Ureter (tissue), 1 donor: Measurements from ENCODE around the gene ALG12. TPM values are rescaled to one million over a fixed set of nuclear protein-coding genes. Genes with fewer than 3 reads are reported as not detected.

Source experiments
- DNase-seq: peaks from one replicate; pipeline ENCODE4 v3.0.0-alpha.2; 2020; ENCODE audit warnings: low spot score
- total RNA-seq: library from RNA; stranded (reverse); gene quantifications from one replicate; pipeline ENCODE4 v1.2.4, GENCODE V29; 2023
- donor health status: DM: yes; HTN: yes; CAD: no.

Gene ALG12
- total RNA-seq, 1 donor from 2014 or later: 20.5 TPM

DNA sequence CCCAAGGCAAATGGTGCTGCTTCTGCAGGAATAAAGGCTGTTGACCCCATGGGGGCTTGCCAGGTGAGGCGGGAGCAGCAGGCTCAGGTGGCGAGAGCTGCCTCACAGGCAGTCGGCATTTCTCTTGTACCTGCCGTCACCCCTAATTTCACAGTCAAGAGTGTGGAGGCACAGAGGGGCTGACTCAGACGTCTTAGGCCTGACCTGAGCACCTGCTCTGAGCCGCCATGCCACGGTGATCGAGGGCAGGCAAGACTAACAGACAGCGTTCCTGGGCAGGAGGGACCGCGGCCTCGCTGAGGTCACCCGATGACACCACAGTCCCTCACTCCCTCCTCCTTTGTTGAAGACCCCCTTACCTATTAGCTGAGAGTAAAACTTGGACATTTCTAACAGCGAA lies 5.2 kb downstream of the ALG12 start:
- DNase-seq: no peak

DNA sequence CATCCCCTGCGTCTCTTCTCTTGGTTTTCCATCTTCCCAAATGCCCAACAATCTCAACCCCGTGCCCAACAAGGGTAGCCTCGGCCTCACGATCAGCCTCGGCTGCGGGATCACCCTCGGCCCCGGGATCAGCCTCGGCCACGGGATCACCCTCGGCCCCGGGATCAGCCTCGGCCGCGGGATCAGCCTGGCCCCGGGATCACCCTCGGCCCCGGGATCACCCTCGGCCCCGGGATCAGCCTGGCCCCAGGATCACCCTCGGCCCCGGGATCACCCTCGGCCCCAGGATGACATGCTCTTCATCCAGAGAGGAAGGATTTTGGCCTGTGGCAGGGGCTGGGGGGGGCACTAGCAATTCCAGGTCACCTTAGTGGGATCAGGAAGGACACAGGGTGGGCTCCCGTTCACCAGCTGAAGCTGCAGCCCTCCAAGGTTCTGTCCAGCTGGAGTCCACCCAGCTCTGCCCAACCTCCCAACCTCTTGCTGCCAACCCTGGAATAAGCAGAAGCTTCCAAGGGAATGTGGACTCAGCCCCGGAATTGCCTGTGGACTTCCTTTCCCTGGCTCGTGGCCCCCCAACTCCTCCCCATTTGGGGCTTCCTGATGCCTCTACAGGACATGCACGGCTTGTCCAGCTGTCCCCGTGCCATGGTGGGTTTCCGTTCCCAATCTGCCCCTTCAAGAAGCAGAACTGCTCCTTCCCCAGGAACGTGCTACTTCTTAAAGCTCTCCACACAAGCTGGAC lies 6.2 kb downstream of the ALG12 start:
- DNase-seq: no peak

DNA sequence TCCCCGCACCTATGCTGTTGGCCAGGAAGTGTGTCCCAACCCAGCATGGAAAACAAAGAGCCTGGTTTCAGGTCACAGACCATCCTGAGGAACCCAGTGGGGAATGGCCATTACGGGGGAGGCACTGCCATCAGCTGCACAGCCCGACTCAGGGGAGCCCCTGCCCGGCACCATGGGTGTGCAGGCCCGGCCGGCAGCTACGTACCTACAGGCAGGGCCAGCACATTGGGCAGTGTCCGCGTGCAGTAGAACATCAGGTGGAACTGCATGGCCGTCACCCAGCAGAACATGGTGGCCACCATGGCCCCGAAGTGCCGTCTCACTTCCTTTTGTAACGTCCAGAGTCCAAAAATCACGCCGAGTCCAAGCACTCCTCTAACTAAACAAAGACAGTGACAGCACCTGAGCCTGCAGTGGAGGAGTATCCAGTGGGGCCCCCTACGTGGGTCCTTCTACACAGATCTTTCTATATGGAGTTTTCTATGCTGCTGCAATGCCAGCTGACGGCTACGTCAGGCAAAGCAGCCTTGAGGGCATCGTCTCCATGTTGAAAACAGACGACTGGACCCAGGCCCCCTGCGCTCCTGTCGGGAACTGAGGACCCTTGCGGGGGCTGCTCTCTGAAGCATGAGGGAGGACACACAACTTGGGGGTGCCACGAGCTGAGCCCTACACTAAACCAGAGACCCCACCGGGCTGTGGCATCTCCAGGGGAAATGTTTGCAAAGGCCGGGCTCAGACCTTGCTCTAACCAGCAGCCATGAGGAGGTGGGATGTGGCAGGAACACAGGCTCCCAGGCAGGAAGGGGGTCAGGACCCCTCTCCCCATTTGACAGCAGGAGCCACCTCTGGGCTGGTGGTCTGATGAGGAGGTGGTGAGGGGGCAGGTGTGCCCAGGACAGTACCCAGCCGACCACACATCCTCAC lies 7.7 kb downstream of the ALG12 start:
- DNase-seq: no peak

DNA sequence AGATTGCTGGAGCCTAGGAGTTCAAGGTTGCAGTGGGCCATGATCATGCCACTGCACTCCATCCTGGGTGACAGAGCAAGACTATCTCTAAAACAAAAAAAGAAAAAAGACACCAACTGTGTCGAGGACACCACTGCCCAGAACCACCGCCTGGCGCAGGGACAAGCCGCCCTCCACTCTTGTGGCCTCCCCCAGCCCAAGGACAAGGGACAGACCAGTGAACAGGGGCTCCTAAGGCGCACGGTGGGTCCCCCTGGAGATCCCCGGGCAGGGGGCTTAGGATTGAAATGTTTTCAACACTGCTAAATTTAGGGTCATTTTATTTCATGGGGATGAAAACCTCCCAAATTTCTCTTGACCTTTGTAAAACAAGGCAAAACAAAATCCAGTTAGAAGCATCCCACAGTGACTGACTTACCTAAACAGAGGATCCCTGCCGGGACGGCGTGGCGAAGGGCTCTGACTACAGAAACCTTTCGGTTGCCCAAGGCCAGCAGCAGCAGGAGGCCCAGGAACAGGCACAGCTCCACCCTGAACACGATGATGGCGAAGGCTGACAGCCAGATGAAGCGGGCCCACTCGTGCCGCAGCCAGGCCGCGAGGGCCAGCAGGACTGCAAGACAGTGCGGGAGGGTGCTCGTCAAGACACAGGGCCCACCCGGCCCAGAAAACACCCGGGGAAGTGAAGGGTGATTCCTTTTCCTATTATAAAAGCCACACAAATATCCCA lies 8.6 kb downstream of the ALG12 start:
- DNase-seq: no peak

DNA sequence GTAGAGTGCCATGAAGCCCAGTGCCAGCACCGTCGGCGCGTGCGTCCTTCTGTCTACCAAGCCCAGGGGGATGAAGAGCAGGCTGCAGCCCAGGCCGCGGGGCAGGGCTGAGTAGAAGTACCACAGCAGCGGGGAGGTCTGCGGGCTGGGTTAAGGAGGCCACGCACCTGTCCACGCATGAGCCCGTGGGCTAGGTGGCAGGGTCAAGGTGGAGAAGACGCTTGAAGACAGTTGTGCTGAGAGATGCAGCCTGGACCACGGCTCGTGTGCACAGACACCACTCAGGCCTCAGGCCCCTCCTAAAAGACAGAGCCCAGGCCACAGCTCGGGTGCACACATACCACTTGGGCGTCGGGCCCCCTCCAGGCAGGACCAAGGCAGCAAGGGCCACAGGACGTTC lies 10.4 kb downstream of the ALG12 start:
- DNase-seq: no peak

DNA sequence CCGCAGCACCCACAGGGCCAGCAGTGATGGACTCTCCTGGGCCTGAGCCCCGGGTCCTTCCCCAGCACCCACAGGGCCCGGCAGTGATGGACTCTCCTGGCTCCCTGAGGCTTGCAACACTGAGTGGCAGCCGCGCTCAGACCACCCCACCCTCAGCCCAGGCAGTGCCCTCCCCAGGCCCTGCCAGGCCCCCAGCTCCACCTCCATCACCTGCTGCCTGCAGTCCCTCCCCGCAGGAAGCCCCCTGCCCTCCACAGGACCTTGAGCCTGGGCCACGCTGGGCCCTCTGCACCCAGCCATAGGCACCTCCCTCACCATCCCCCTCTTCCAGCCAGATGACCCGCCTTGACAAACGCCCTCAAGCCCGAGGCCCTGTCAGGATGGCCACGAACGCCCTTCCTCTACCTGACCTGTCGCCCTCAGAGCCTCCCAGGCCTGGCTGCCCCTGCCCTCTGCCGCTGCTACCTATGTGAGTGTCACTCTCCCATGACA lies 11.4 kb downstream of the ALG12 start:
- DNase-seq: no peak

DNA sequence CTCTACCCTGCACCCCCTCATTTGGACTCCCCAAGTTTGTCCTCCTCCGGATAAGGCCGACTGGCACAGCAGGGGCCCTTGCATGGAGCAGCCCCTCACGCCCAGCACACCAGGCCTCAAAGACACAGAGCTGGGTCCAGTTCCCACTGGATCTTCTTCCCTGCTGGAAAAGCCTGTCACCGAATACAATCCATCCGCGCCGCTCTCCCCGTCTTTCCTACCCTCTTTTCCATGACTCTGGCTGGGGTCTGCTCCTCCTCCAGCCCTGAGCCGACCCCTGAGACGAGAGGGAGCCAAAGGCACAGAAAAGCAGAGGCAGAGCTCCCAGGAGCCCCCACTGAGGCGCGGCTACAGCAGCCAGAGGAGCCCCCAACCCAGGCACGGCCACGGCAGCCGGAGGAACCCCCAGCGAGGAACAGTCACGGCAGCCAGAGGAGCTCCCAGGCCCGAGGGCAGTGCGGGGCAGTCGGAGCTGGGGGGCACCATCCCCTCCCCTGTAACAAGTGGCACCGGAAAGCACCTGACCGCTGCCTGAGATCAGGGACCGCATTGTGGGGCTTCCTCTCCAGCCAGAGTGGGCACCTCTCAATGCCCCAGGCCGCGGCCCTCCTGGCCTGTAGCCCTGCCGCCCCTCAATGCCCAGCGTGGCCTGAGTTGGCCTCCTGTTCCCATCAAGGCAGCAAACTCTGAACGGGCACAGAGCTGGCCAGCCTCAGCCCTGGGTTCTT lies 12.0 kb downstream of the ALG12 start:
- no peak for DNase-seq

DNA sequence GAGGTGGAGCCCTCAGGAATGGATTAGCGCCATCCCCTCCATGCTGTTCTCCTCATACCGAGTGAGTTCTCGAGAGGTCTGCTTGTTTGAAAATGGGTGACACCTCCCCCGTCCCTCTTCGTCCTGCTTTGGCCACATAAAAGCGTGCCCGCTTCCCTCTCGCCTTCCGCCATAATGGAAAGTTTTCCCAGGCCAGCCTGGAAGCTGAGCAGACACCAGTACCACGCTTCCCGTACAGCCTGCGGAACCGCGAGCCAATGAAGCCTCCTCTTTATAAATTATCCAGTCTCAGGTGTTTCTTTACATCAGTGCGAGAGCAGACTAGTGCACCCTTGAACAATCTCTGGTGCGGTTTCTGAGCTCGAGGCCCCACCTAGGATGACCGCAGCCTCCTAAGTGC lies 12.8 kb downstream of the ALG12 start:
- DNase-seq: no peak

DNA sequence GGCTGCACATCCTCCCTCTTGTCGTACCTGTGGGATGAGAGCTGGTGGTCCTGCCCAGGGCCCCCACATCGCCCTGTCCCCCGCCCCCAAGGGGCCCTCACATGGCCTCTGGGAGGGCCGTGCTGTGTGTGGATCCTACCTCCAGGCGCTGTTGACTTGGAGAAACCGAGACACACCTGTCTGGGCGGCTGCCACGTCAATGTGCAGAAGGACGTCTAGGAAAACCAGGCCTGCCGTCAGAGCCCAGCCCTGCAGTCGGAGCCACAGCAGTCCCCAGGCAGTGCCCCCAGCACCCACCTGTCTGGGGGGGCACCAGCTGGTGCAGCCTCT lies 14.2 kb downstream of the ALG12 start:
- DNase-seq: no peak

DNA sequence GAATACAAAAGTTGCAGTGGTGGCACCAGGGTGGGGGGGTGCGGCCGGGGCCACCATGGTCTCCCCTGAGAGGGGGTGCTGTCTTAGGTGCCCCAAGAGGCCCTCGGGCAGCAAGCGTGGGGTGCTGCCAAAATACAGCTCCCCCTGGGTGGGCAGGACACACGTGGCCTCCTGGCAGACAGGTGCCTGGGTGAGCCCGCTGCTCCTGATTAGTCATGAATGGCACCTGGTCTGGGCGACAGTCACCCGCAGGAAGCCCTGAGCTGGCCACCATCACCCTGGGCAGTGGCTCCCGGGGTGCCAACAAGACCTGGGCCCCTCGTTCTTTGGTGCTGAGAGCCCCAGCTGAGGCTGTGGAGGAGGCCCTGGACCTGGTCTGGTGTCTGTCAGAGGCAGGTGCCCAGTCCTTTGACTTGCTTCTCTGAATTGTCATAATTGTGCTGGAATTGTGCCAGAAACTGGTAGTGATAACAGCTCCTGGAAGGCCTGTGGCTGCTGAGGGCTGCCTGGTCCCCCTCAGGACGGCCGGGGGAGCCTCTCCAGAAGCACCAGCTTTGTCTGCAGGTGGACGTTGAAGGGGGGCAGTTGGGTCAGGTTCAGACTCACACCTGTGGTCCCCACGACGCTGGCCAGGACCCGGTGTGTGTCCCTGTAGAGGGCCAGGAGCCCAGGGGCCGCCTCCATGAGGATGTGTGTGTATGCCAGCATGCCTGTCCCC lies 14.8 kb downstream of the ALG12 start:
- DNase-seq: no peak

DNA sequence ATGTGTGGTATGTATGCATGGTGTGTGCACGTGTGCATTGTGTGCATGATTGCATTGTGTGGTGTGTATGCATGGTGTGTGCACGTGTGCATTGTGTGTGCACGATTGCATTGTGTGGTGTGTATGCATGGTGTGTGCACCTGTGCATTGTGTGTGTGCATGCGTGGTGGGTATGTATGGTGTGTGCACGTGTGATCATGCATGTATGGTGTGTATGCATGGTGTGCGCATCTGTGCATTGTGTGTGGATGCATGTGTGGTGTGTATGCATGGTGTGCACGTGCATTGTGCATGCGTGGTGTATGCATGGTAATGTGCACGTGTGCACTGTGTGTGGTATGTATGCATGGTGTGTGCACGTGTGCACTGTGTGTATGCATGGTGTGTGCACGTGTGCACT lies 16.8 kb downstream of the ALG12 start:
- DNase-seq: no peak

DNA sequence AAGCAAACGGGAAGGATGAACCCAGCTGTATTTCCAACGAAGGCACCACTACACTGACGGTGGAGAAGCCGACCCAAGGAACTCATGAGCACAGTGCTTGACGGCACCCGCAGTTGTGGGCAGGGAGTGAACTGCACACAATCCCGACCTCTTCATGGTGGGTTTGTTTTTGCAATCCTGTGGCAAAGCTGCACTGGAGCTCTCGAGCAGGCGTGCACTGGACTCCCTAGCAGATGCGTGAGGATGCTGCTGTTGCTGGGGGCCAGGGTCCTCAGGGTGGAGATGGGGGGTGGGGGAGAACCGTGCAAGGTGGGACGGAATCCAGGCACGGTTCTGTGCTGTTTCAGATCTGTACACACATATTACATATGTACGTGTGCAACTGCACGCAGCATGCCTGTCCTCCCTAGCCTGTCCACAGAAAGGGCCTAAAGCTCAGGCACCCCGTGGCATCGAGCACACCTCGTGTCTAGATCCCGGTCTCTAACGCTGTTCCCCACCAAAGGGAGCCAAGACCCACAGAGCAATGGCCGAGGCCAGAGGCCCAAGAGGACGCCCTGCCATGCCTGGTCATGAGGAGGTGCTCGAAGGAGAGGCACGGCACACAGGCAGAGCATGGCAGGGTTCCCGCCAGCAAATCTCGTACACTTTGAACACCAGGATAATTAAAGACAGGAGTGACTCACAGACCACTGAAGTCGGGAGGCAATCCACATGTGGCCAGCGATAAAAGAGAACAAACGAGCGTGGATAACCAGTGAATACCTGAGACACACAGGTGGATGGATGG lies 17.6 kb downstream of the ALG12 start:
- DNase-seq: no peak

DNA sequence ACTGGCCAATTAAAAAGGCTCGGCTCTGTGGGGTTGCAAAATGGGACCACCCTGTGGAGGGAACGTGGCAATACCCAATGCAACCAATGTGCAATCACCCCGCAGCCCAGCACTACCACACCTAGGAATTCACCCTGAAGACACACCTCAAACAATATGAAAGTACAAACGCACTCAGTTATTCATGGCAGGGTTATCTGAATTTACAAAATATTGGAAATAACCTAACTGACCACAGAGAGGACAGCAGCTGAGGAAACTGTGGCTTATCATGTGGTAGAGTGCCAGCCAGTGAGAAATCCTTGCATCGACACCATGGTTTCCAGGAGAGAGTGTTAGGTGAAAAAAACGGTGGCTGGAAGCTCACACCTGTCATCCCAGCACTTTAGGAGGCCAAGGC lies 18.7 kb downstream of the ALG12 start:
- no peak for DNase-seq

DNA sequence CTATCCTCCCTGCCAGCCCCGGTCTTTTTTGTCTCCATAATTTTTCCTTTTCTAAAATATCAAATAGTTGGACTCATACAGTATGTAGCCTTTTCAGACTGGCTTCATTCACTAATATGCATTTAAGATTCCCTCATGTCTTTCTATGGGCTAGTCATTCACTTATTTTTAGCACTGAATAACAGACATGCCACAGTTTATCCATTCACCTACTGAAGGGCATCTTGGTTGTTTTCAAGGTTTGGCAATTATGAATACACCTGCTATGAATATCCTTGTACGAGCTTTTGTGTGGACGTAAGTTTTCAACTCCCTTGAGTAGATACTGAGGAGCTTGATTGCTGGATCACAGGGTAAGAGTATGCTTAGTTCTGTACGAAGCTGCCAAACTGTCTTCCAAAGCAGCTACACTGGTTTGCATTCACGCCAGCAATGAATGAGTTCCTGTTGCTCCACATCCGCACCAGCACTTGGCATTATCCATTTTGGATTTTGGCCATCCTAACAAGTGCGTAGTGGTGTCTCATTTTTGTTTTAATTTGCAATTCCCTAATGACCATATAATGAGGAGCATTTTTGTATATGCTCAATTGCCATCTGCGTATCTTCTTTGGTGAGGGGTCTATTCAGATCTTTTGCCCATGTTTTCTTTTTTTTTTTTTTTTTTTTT lies 21.1 kb downstream of the ALG12 start:
- no peak for DNase-seq

DNA sequence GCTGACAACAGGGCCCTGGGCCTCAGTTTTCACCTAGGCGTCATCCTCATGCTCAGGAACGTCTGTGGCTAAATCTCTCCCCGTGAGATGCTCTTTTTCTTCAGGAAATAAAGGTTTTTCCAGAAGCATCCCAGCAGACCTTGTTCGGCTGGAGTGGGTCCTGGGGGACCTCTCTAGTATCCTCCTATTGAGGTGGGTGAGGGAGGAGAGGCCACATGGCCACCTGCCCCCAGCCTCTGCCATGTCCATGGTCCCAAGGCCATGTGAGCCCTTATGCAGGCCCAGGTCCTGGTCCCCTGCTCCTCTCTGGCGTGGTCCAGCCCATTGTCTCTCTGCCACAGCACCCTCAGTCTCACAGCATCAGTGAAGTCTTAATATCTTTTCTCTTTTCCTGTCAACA lies 22.0 kb downstream of the ALG12 start:
- DNase-seq: no peak

DNA sequence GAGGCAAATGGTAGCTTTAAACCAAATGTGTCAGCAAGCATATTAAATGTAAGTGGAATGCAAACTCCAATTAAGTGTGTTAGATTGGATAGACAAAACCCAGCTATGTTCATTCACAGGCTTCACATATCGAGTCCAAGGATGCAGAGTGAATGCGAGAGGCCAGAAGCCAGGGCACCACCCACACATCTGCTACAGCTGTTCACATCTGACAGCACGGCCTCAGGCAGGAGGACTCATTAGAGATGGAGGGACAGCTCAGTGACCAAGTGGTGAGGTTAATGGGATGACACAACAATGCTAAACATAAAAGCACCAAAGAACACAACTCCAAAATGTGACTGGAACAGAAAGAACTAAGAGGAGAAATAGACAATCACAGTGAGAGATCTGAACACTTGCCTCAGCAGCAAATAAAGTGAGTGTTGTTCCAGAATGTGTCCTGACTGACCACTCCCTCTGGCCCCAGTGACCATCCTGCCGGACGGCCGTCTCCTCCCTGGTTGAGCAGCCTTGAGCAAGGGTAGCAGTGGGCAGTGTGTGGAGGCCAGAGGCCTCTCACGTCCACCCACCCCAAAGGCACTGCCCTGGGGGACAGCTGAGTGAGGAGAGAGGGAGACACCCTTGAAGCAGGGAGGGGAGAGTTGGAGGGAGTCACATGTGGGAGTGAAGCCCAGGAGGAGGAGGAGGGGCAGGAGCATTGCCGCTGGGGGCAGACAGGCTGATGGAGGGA lies 23.8 kb downstream of the ALG12 start:
- no peak for DNase-seq

DNA sequence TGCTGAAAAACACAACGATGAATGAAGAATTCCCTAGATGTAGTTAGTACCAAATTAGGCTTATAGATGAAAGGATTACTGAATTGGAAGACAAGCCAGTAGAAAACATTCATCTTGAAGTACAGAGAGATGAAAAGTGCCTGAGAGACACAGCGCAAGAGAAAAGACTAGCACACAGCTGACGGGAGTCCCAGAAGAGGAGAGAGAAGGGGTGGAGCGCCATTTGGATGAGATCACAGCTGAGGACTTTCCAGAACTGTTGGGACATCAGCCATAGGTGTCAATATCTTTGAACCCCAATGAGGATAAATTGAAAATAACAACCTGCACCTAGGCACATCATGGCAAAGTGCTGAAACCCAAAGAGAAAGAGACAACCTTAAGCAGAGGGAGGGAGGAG lies 25.2 kb downstream of the ALG12 start:
- DNase-seq: no peak

DNA sequence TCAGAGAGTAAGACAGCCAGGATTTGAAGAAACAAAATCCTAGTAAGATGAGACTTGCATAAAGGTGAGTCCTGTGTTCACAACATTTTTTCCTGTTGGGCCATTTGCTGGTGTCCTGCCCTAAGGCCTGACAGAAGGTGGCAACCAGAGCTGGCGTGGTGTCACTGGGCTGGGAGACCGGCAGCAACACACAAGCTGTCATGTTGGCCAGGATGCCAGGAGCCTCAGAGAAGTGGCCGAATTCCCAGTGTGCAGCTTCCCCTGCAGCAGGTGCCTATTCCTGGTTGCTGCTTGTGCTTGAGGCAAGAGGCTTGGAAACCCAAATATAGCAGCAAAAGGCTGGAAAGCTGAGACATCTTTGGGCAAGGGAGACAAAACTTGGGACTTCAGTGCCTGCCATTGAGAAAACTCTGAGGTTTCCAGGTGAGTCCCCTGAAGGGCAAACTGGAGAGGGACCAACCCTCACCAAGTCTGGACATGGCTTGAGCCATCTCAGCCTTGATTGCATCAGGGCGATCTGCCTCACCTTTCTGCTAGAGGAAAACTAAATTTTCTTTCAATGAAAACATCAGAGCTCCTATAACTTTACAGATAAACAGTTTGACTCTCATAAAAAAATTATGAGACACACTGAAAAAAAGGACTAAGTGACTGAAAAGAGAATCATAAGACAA lies 25.9 kb downstream of the ALG12 start:
- DNase-seq: no peak
